DOHH2 (cell line): Measurements from ENCODE around the gene OSBPL10.

Source experiments
- EZH2phosphoT487 ChIP-seq: fragments of 200-600 bp; sonication (generic); IDR thresholded peaks from 2 replicates; pipeline ENCODE4 v1.6.1; 2017; ENCODE audit warnings: borderline replicate concordance, mild to moderate bottlenecking, antibody characterized with exemption, low read length, moderate library complexity, mixed read lengths
- TF ChIP-seq, protein P1 (sequence below): fragments of 200-600 bp; sonication (generic); IDR thresholded peaks from one replicate; pipeline ENCODE4 v1.5.1; 2014; ENCODE audit warnings: antibody characterized with exemption, mild to moderate bottlenecking, low read depth, low read length; ENCODE audit not compliant: poor library complexity, severe bottlenecking

DNA sequence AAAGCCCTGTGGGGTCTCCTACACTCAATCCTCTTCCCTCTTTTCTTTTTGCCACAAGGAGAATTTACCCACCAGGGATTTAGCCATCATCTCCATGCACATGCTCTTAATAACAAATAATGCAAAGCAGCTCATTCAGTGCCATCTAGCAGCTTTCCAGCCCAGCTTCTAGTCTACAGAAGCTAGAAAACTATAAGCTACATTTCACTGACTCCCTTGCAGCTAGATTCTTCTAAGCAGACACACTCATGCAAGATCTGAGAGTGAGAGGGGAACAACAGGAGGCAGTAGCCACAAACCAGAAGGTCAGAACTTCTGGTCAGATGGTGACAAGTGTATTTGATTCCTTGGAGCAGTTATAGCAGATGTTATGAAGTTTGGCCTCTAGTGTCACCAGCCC is 25.5 kb downstream of the OSBPL10 start:
- TF ChIP-seq, protein P1, sequence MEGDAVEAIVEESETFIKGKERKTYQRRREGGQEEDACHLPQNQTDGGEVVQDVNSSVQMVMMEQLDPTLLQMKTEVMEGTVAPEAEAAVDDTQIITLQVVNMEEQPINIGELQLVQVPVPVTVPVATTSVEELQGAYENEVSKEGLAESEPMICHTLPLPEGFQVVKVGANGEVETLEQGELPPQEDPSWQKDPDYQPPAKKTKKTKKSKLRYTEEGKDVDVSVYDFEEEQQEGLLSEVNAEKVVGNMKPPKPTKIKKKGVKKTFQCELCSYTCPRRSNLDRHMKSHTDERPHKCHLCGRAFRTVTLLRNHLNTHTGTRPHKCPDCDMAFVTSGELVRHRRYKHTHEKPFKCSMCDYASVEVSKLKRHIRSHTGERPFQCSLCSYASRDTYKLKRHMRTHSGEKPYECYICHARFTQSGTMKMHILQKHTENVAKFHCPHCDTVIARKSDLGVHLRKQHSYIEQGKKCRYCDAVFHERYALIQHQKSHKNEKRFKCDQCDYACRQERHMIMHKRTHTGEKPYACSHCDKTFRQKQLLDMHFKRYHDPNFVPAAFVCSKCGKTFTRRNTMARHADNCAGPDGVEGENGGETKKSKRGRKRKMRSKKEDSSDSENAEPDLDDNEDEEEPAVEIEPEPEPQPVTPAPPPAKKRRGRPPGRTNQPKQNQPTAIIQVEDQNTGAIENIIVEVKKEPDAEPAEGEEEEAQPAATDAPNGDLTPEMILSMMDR, result no peak
- no peak for TF ChIP-seq EZH2phosphoT487
